Left lobe of liver (tissue), 2 donors: ENCODE measurements around the gene PPP2R3A. TPM values are rescaled to one million over a fixed set of nuclear protein-coding genes. Genes with fewer than 3 reads are reported as not detected.
"Not testable (repeated sequence)": the region's sequence is repeated elsewhere in the genome, so short reads cannot be mapped to it uniquely, and the experiment has no call there.

Source experiments
- ATAC-seq: fragments of 200-7000 bp; cut with Tn5 transposase; one replicate; pipeline ENCODE4 v1.9.1; 2020; ENCODE audit warnings: mild to moderate bottlenecking, moderate library complexity
- DNase-seq: peaks from one replicate; pipeline ENCODE4 v3.0.0-alpha.2; 2020; ENCODE audit warnings: low spot score
- total RNA-seq: library from RNA; stranded (reverse); gene quantifications from one replicate; pipeline ENCODE4 v1.2.1, GENCODE V29; 2021
- donor health status: DM: no; HTN: no; CAD: no; lungs with moderate emphysema.
- donor health status: DM: no; HTN: yes; CAD: no.

PPP2R3A gene, protein sequence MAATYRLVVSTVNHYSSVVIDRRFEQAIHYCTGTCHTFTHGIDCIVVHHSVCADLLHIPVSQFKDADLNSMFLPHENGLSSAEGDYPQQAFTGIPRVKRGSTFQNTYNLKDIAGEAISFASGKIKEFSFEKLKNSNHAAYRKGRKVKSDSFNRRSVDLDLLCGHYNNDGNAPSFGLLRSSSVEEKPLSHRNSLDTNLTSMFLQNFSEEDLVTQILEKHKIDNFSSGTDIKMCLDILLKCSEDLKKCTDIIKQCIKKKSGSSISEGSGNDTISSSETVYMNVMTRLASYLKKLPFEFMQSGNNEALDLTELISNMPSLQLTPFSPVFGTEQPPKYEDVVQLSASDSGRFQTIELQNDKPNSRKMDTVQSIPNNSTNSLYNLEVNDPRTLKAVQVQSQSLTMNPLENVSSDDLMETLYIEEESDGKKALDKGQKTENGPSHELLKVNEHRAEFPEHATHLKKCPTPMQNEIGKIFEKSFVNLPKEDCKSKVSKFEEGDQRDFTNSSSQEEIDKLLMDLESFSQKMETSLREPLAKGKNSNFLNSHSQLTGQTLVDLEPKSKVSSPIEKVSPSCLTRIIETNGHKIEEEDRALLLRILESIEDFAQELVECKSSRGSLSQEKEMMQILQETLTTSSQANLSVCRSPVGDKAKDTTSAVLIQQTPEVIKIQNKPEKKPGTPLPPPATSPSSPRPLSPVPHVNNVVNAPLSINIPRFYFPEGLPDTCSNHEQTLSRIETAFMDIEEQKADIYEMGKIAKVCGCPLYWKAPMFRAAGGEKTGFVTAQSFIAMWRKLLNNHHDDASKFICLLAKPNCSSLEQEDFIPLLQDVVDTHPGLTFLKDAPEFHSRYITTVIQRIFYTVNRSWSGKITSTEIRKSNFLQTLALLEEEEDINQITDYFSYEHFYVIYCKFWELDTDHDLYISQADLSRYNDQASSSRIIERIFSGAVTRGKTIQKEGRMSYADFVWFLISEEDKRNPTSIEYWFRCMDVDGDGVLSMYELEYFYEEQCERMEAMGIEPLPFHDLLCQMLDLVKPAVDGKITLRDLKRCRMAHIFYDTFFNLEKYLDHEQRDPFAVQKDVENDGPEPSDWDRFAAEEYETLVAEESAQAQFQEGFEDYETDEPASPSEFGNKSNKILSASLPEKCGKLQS (N-terminal part only)
- total RNA-seq, result 1.5 TPM

DNA sequence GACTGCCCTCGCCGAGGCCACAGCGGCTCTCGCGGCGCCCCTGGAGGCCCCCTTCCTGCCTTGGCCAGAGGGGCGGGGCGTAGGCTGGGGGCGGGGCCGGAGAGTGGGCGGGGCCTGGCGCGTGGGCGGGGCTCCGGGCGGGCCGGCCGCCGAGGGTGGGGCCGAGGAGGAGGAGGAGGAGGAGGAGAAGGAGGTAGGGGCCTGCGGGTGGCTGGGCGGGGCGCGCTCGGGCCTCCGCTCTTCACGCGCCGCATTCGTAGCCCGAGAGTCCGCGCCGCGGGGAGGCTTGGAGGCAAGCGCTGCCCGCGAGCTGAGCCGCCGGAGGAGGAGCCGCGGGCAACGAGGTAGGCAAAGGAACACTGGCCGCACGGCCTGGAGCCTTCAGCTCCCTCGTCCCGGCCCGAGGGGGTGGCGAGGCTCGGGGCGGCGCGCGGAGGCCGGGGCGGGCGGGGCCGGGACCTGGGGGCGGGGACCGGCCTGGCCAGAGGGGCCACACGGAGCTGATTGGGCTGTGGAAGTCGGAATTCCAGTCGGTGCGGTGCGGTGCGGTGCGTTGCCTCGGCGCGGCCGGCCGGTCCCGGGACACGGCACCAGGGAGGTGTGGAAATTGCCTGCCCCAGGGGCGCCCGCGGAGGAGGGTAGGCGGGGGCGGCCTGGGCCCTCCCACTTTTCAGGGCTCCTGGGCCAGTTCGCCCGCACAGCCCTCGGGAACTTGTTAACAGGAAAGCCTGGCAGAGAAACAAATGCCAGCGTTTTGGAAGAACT lies at the start of gene PPP2R3A:
TSS of gene PPP2R3A (plus strand) at position 223 of the 765 bp plus-strand sequence. CDS start 35,771 bp downstream, outside the sequence.
- DNase-seq (peak; percentile 85), ATAC-seq (peak; percentile 95)

GRCh38 chr3:135916310-135916709 lies 49.2 kb upstream of the PPP2R3A start:
- ATAC-seq (peak; percentile 67), DNase-seq (no peak)

DNA sequence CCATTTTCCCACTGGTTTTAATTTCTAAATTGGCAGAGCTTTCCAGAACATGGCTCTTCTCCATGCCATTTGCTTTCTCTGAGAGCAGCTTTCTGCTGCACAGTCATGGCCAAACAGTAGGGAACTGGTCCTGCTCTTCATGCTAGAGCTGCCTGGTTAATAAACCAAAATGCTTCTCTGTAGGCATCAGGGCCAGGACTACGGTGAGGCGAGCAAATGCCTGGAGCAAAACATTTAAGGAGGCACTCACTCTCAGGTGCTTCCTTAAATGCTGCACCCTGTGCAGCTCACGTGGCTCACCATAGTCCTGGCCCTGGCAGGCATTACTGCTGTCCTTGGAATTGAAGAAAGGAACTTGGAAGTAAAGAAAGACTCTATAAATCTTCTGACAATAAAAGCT lies 48.5 kb upstream of the PPP2R3A start:
- DNase-seq (no peak), ATAC-seq (no peak)

- no peak for DNase-seq
- no peak for ATAC-seq
These were observed 47.5 kb upstream of the PPP2R3A start for GRCh38 chr3:135917927-135918597.

- ATAC-seq, result peak; percentile 67
- no peak for DNase-seq
These were observed 46.9 kb upstream of the PPP2R3A start for GRCh38 chr3:135918600-135918999.

DNA sequence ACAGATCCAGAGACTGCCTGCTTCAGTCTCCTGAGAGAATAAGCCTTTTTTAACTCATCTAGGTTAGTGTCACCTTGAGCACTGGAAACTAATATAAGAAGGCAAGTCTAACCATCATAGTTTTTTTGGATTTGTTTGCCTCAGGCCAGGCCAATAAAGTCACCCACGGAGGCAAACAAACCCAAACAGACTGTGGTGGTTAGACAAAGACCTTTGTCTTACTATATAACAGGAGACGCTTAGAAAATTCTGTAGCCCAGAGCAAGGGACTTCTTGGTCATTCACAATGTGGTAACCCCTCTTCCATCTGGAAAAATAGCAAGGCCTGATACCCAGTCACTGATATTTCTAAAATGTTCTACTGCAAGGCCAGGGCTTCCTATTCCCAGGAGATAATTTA lies 45.3 kb upstream of the PPP2R3A start:
- ATAC-seq, result no peak
- DNase-seq, result no peak

- no peak for DNase-seq
These were observed 42.7 kb upstream of the PPP2R3A start for GRCh38 chr3:135922903-135923250.

DNA sequence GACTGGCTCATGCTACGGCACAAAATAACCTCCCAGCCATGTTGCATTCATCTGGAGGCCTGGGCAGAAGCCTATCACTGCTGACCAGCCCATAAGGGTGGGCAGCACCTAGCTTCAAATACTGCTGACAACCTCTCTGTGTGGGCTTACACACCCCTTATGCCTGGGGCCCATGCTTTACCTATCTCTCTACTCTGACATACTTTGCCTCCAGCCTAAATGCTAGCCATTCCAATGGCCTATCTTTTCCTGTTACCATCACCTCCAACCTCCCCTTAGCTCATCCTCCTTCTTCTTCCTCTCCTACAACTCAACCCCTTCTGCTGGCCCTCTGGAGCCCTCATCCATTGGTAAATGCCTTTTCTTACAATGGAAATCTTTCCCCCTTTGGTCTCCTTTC lies 41.0 kb upstream of the PPP2R3A start:
- no peak for ATAC-seq
- DNase-seq, result no peak

More at GRCh38 chr3:135922903-135923250, 42.7 kb upstream of the PPP2R3A start:
- no peak for ATAC-seq

GRCh38 chr3:135926664-135927063 lies 38.9 kb upstream of the PPP2R3A start:
- ATAC-seq (no peak), DNase-seq (no peak)

DNA sequence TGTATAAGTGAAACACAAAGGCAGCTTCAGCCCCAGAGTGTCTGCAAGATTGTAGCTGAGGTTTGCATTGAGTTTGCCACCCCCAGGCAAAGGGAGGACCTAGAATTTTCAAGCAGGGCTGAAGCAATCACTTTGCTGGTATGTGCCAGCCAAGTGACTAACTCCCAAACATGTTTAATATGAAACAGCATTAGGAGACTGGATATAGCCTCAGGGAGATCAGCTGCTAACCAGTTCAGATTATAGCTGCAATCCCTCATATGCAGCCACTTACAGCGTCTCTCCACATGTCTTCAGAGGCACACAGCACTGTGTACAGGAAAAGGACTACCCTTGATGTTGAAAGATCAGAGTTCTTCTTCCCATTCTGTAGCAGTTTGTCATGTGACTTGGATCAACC lies 38.4 kb upstream of the PPP2R3A start:
- DNase-seq (no peak), ATAC-seq (no peak)

GRCh38 chr3:135929670-135930069 lies 35.9 kb upstream of the PPP2R3A start:
- DNase-seq, result no peak
- no peak for ATAC-seq

- ATAC-seq (no peak), DNase-seq (no peak)
These were observed 35.3 kb upstream of the PPP2R3A start for GRCh38 chr3:135930255-135930654.

GRCh38 chr3:135935171-135935570 lies 30.4 kb upstream of the PPP2R3A start:
- not testable (repeated sequence) for ATAC-seq, DNase-seq

DNA sequence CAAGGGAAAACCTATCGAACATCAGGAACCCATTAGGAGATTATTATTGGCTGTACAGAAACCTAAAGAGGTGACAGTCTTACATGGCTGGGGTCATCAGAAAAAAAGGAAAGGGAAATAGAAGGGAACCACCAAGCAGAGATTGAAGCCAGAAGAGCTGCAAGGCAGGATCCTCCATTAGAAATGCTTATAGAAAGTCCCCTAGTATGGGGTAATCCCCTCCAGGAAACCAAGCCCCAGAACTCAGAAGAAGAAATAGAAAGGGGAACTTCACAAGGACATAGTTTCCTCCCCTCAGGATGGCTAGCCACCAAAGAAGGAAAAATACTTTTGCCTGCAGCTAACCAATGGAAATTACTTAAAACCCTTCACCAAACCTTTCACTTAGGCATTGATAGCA lies 27.8 kb upstream of the PPP2R3A start:
- not testable (repeated sequence) for ATAC-seq, DNase-seq

- no peak for DNase-seq
These were observed 20.7 kb upstream of the PPP2R3A start for GRCh38 chr3:135944831-135945230.

GRCh38 chr3:135950941-135951340 lies 14.6 kb upstream of the PPP2R3A start:
- ATAC-seq, result no peak
- DNase-seq, result no peak

More at GRCh38 chr3:135944831-135945230, 20.7 kb upstream of the PPP2R3A start:
- no peak for ATAC-seq

- DNase-seq, result no peak
- no peak for ATAC-seq
These were observed 1.2 kb upstream of the PPP2R3A start for GRCh38 chr3:135964160-135964955.

- DNase-seq (no peak), ATAC-seq (peak; percentile 0)
These were observed 411 bp upstream of the PPP2R3A start for GRCh38 chr3:135965129-135965505.
